Osteoblast (primary cell): ENCODE data around the gene BCOR. TPM values are rescaled to one million over a fixed set of nuclear protein-coding genes. Genes with fewer than 3 reads are reported as not detected.
A peak's percentile ranks its signal among the peaks of the same experiment; 100 is the strongest.

Experiments used
- DNase-seq: peaks from one replicate; pipeline ENCODE4 v3.0.0; 2011; ENCODE audit warnings: low spot score, mixed read lengths; ENCODE audit not compliant: insufficient read length; ENCODE audit errors: missing footprints
- H2AFZ ChIP-seq: 2 replicates; pipeline ENCODE4 v1.6.0; 2011; ENCODE audit warnings: mild to moderate bottlenecking, low read length
- H3K27ac ChIP-seq: 2 replicates; pipeline ENCODE4 v1.5.1; 2011; ENCODE audit warnings: mild to moderate bottlenecking, low read depth, low read length, moderate library complexity
- H3K27me3 ChIP-seq: 2 replicates; pipeline ENCODE4 v1.6.0; 2012; ENCODE audit warnings: mild to moderate bottlenecking, control low read depth, inconsistent platforms, low read length, moderate library complexity; ENCODE audit not compliant: insufficient read depth
- H3K36me3 ChIP-seq: 2 replicates; pipeline ENCODE4 v1.5.1; 2011; ENCODE audit warnings: mild to moderate bottlenecking, low read length, control low read depth, moderate library complexity; ENCODE audit not compliant: insufficient read depth
- H3K4me1 ChIP-seq: 2 replicates; pipeline ENCODE4 v1.5.1; 2011; ENCODE audit warnings: mild to moderate bottlenecking, low read length, control low read depth, moderate library complexity; ENCODE audit not compliant: insufficient read depth
- H3K4me2 ChIP-seq: 2 replicates; pipeline ENCODE4 v1.6.0; 2011; ENCODE audit warnings: mild to moderate bottlenecking, low read length; ENCODE audit not compliant: insufficient read depth
- H3K4me3 ChIP-seq: fragments of 200-600 bp; sonication (generic); 3 replicates; pipeline ENCODE4 v1.5.1; 2012; ENCODE audit warnings: mild to moderate bottlenecking, low read length, inconsistent platforms; ENCODE audit not compliant: insufficient read depth
- H3K79me2 ChIP-seq: 2 replicates; pipeline ENCODE4 v1.6.0; 2012; ENCODE audit warnings: mild to moderate bottlenecking, low read length, control low read depth, inconsistent platforms; ENCODE audit not compliant: insufficient read depth
- H3K9me3 ChIP-seq: 2 replicates; pipeline ENCODE4 v1.5.1; 2011; ENCODE audit warnings: low read depth, low read length, control low read depth
- H4K20me1 ChIP-seq: 2 replicates; pipeline ENCODE4 v1.6.0; 2012; ENCODE audit warnings: mild to moderate bottlenecking, low read length, control low read depth; ENCODE audit not compliant: insufficient read depth
- CTCF ChIP-seq: IDR thresholded peaks from 2 replicates; pipeline ENCODE4 v1.5.1; 2011; ENCODE audit warnings: mild to moderate bottlenecking, low read depth, low read length, moderate library complexity; ENCODE audit errors: extremely low read depth
- total RNA-seq: library from RNA; depleted of rRNA; stranded (reverse); fragments of >200 nt; gene quantifications from 2 replicates; pipeline ENCODE4 v1.2.3, GENCODE V29; 2012

Gene BCOR
- total RNA-seq, 1 donor = 14.8 TPM

DNA sequence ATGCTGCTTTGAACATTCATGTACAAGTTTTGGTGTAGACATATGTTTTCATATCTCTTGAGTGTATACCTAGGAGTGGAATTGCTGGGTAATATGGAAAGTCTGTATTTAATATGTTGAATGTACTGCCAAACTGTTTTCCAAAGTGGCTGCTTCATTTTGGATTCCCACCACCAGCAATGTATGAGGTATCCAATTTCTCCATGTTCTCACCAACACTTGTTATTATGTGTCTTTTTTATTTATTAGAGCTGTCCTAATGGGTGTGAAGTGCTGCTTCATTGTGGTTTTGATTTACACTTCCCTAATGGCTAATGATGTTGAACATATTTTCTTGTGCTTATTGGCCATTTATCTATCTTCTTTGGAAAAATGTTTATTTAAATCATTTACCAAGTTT lies 60.4 kb downstream of the BCOR start:
- Histone ChIP-seq H3K4me2 (no peak overlapping the region), H3K4me3 (no peak overlapping the region), H3K4me1 (no peaks in the 10 kb centered on the region), H3K9me3 (no peaks in the 10 kb centered on the region), H3K79me2 (no peaks in the 10 kb centered on the region), H3K36me3 (no peaks in the 10 kb centered on the region), H2AFZ (no peak overlapping the region), H3K27ac (no peak overlapping the region), H3K27me3 (no peaks in the 10 kb centered on the region), H4K20me1 (no peaks in the 10 kb centered on the region)
- no peak for DNase-seq
- no peak for TF ChIP-seq CTCF

DNA sequence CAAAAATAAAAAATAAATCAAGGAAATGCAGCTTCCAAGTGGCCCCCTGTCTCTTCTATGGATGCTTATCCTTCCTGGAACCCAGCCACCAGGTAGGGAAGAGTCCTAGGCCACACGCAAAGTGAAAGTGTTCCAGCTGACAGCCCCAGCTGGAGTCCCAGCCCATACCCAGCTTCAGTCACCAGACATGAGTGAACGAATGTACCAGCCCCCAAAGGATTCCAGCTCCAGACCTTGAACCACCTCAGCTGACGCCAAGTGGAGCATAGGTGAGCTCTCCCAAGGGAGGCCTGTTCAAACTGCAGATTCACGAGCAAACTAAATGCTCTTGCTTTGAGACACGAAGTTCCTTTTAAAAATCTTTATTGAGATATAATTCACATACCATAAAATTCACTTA lies 62.0 kb downstream of the BCOR start:
- H3K9me3 ChIP-seq = no peaks in the 10 kb centered on the region
- H3K27me3 ChIP-seq = no peaks in the 10 kb centered on the region
- DNase-seq = no peak
- no peak overlapping the region for H3K4me3 ChIP-seq
- H4K20me1 ChIP-seq = no peaks in the 10 kb centered on the region
- no peak overlapping the region for H3K27ac ChIP-seq
- TF ChIP-seq CTCF = no peak
- H3K4me1 ChIP-seq = no peaks in the 10 kb centered on the region
- no peak overlapping the region for H3K4me2 ChIP-seq
- no peaks in the 10 kb centered on the region for H3K36me3 ChIP-seq
- H3K79me2 ChIP-seq = no peaks in the 10 kb centered on the region
- no peak overlapping the region for H2AFZ ChIP-seq

GRCh38 chrX:40031911-40032310 lies 65.8 kb downstream of the BCOR start:
- H3K79me2 ChIP-seq = no peaks in the 10 kb centered on the region

GRCh38 chrX:40030205-40030604 lies 67.6 kb downstream of the BCOR start:
- H4K20me1 ChIP-seq = no peaks in the 10 kb centered on the region
- H3K9me3 ChIP-seq = no peaks in the 10 kb centered on the region
- peak; percentile 62 for DNase-seq
- H2AFZ ChIP-seq = no peak overlapping the region
- no peaks in the 10 kb centered on the region for H3K36me3 ChIP-seq
- no peaks in the 10 kb centered on the region for H3K79me2 ChIP-seq
- no peak for TF ChIP-seq CTCF
- H3K4me2 ChIP-seq = no peak overlapping the region
- H3K27me3 ChIP-seq = no peaks in the 10 kb centered on the region
- H3K27ac ChIP-seq = no peak overlapping the region
- no peaks in the 10 kb centered on the region for H3K4me1 ChIP-seq
- no peak overlapping the region for H3K4me3 ChIP-seq

More at GRCh38 chrX:40031911-40032310, 65.8 kb downstream of the BCOR start:
- Histone ChIP-seq H4K20me1 (no peaks in the 10 kb centered on the region), H3K4me3 (no peak overlapping the region), H3K27me3 (no peaks in the 10 kb centered on the region), H3K4me2 (no peak overlapping the region), H2AFZ (no peak overlapping the region), H3K4me1 (no peaks in the 10 kb centered on the region), H3K9me3 (no peaks in the 10 kb centered on the region), H3K27ac (no peak overlapping the region), H3K36me3 (no peaks in the 10 kb centered on the region)
- DNase-seq = no peak
- no peak for TF ChIP-seq CTCF
